GM19328 (cell line): ENCODE data around the gene WSB2.
"Not testable (repeated sequence)": the region's sequence is repeated elsewhere in the genome, so short reads cannot be mapped to it uniquely, and the experiment has no call there.

Experiments
- ATAC-seq: cut with Tn5 transposase; IDR thresholded peaks from one replicate; pipeline ENCODE4 v1.9.1; 2021; ENCODE audit warnings: mild to moderate bottlenecking, moderate library complexity; ENCODE audit not compliant: unreplicated experiment

Gene WSB2

DNA sequence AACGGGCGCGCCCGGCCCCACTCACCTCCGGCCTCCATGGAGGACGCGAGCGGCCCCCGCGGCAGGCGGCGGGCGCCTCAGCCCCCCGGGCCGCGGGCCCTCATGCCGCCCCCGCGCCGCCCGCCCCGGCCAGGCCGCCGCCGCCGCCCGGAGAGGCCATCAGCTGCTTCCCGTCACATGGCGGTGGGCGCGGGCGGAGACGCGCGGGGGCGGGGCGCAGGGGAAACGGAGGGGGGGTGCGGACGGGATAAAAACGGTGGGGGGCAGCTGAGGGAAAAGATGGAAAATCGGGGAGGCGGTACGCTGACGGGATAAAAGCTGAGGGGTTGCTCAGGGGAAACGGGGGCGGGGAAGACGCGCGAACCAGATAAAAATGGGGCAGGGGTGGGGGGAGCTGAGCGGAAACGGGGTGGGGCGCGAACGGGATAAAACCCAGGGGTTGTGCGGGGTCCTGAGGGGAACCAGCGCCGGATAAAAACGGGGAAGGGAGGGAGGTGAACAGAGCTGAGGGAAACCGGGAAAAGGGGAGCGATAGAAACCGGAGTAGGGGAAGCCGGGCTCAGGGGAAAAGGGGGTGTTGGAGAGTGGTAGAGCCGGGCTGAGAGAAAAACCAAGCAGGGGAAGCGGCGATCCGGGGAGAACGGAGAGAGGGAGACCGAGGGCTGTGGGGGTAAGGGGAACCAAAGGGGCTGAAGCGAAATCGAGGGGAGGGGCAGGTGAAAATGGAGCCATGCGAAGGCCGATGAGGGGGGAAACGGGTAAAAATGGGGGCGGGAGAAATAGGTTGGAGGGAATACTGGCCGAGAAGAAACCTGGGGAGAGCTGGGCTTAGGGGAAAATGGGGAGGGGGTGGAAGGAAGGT lies at the start of gene WSB2:
WSB2 (minus strand) TSS at position 169 of the 862 bp plus-strand sequence; CDS start at position 38, 131 bp downstream.
- ATAC-seq = no peak

DNA sequence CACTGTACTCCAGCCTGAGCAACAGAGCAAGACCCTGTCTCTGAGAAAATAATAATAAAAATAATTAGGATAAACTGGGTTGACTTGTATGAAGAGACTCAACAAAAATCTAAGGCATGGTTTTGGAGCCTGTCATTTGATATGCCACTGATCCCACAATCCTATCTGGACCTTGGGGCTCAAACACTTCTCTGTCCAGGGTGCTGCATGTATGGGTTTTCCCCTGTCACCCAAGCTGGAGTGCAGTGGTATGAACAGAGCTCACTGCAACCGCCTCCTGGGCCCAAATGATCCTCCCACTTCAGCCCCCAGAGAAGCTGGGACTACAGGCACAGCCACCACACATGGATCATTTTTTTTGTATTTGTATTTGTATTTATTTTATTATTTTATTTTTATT lies 48.1 kb upstream of the WSB2 start:
- ATAC-seq = no peak

DNA sequence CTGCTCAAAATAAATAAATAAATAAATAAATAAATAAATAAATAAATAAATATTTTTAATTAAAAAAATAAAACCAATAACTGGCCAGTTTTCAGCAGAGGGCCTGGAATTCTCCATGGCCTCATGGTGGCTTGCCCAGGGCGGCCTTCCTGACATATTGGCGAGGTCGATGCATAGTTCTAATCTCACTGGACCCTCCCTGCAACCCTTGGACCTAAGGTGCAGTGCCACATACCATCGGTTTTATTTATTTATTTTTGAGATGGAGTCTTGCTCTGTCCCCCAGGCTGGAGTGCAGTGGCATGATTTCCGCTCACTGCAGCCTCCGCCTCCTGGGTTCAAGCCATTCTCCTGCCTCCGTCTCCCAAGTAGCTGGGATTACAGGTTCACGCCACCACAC lies 46.7 kb upstream of the WSB2 start:
- ATAC-seq = no peak

DNA sequence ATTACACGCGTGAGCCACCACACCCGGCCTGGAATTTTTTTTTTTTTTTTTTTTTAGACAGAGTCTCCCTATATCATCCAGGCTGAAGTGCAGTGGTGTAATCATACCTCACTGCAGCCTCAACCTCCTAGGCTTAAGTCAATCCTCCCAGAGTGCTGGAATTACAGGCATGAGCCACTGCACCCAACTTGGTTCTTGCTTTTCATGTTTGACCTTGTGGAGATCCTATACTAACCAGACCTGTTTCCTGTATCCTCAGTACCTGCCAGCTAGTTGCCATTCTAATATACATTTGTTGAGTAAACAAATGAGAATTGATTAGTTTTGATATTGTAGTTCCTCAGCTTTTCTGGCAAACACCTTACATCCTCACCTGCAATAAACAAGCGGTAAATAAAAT lies 46.0 kb upstream of the WSB2 start:
- no peak for ATAC-seq

DNA sequence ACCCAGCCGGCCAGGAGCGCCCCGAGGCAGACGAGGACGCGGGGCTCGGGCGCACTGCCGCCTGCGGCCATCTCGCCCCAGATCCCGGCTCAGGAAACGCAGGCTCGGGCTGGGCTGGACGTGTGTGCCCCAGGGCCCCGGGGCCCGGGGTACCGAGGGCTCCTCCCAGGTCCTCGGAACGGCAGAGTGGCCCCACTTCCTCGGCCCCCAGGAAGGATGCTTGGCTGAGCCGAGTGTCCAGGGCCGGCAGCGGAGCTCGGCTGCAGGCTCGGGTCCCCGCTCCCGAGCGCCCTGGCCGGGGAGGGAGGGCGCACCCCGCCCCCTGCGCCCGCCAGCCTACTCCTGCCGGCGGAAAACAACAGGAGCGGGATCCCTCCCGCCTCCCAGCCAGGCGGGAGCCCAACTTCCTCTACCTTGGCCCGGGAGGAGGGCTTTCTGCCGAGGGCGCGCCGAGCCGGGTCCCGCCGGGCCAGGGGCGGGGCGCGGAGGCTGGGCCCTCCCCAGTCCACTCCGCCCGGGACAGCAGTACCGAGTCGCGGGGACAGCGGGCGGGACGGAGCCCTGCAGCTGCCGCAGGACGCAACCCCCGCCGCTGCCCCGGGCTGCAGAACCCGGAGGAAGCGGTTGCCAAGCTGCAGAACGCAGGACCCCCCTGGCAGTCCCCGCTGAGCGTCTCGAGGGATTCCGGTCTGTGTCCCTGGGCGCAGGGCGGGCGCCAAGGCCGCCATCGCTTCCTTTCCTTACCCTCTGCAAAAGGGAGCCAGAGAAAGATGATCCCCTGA lies 42.8 kb upstream of the WSB2 start, which contains the start of gene VSIG10:
VSIG10 (minus strand) TSS at position 411 of the 782 bp plus-strand sequence; CDS start at position 71, 340 bp downstream.
- no peak for ATAC-seq

DNA sequence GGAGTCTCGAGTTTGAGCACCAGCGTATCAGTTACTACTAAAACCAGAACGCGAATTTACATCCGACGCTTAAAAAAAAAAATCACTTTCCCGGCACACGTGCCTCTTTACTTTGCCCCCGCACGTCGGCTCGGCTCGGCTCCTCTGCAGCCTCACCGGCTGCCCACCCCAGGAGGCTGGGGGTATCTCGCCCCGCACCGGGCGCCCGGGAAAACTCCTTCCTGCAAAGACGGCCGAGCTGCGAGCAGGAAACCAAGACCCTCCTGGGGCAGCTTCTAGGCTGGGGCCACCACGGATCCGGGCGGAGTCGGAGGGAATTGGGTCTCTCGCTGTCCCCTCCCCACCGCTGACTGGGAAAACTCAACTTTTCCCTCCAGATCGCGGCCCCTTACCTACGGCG lies 42.2 kb upstream of the WSB2 start:
- ATAC-seq = no peak

DNA sequence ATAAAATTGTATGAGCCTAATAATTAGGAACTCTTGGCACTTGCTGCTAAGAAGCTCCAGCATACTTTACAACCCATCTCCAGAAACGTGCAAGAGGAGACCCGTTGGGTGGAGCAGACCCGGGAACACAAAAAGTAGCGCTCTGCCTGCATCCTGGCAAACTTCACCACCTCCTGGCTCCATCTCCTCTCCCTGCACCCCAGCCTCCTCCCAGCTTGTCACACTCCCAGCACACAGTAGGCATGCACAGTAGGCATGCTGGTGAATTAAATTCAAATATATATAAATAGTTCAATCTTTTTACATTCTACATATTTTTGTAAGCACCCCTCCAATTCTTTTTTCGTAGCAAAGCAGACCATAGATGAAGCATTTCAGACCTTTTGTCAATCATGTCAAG lies 41.6 kb upstream of the WSB2 start:
- no peak for ATAC-seq

DNA sequence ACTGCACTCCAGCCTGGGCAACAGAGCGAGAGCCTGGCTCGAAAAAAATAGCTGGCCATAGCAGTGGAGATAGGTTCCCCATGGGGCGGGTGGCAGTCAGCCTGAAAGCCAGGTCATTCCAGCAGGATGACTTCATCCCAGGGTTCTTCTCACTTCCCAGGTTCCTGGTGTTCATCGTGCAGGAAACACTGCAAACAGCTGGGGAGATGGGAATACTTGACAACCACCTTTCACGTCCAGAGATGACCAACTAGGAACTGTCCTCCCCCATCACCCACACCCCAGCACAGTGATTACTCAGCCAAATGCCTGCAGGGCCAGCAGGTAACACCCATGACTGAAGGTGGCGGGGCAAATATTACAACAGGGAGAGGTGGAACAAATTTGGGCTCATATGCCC lies 41.1 kb upstream of the WSB2 start:
- no peak for ATAC-seq

DNA sequence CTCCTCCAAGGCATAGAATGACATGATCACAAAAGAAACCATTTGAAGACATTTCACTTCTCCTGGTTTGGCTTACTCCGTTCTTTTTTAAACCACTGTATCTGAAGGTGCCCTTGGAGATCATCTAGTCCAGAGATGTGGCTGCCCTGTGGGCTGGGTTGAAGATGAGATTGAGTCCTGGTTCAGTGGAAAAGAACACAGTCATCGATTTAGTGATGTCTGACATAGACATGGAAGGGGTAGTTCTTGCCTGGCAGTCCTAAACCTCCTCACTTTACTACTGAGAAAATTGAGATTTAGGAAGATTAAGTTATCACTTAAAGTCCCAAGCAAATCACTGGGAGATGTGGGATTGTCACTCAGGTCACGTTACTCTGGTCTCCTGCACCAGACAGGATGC lies 40.1 kb upstream of the WSB2 start:
- no peak for ATAC-seq

DNA sequence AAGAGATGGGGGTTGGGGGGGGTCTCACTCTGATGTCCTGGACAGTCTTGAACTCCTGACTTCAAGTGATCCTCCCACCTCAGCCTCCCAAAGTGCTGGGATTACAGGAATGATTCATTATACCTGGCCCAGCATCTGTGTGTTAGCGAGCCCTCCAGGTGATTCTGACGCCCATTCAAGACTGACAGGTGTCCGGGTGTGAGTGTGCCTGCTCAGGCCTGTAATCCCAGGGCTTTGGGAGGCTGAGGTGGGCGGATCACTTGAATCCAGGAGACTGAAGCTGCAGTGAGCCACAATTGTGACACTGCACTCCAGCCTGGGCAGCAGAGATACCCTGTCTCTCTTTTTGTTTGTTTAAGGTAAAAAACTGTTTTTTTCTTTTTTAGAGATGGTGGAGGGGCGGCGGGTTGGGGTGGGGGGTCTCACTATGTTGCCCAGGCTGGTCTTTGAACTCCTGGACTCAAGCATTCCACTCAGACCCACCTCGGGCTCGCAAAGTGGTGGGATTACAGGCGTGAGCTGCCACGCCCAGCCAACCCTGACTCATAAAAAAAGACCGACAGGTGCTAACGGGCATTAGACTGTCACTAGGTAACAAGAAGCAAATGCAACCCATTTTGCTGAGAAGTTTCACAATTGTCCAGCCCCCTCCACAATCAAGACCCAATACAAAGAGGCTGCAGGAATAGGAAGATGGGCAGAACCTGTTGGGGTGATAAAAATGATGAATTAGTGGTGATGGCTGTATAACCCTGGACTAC lies 38.1 kb upstream of the WSB2 start:
- ATAC-seq = no peak

DNA sequence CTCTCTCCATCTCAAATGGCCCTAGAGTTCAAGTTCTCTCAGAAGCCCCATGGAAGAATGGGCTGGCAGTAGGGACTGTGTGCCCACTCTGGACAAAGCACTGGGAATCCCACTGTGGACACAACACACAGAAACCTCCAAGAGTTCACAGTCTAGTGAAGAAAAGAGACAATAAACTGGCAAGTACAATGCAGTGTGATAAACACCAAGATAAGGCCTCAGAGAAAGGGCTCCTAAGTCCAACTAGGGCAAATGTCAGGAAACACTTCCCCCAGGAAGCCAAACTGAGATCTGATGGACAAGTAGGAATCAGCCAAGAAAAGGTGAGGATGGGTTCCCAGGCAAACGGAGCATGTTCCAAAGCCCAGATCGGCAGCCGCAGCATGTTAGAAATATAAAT lies 37.4 kb upstream of the WSB2 start:
- ATAC-seq = no peak

DNA sequence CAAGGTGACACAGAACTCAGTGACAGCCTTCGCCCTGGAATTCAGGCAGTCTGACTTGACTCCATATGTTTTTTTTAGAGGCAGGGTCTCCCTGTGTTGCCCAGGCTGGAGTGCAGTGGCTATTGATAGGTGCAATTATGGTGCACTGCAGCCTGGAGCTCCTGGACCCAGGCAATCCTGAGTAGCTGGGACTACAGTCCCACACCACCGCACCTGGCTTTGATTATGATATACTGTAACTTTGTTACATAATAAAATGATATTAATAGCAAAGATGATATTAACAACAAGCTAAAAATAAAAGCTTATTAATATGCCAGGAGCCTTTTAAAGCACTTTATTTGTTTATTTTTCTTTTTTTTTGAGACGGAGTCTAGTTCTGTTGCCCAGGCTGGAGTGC lies 33.1 kb upstream of the WSB2 start:
- no peak for ATAC-seq

DNA sequence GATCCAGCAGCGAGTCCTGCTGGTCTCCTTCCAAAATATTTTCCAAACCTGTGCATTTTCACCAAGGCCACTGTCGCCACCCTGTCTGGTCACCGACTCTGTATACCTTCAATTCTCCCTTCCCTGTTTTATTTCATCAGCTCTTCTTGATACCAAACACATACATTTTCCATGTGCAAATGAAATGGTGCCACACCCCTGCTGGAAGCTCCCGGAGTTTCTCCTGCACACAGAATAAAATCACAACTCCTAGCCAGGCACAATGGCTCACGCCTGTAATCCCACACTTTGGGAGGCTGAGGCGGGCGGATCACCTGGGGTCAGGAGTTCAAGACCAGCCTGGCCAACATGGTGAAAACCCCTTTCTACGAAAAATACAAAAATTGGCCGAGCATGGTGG lies 28.8 kb upstream of the WSB2 start:
- no peak for ATAC-seq

DNA sequence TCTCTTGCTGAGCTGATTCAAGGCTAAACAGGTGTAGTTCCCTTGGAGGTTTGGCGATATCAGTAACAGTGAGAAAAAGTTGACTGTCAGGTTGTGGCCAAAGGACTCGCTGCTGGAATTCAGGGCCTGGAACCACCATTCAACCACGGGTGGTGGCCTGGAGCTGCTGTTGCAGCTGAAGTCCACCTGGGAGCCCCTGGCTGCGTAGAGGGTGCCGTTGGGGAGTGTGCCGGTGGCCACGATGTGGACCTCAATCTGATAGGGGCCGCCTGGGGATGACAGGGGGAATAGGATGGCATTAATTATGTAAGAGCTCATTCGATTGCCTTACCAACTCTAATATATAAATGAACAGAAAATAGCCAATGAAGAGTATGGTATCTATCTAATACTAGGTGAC lies 21.2 kb upstream of the WSB2 start:
- no peak for ATAC-seq

DNA sequence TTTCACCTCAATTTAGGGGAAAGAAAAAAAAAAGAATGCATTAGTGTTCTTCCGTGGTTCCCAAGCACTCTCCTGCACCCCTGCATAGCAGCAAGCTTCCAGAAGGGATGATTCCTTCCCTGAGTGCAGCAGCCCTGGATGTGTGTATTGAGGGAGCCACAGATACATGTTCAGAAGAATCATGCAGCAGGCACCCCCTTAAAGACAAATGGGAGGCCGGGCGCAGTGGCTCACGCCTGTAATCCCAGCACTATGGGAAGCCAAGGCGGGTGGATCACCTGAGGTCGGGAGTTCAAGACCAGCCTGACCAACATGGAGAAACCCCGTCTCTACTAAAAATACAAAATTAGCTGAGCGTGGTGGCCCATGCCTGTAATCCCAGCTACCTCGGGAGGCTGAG lies 20.5 kb upstream of the WSB2 start:
- ATAC-seq = not testable (repeated sequence)

DNA sequence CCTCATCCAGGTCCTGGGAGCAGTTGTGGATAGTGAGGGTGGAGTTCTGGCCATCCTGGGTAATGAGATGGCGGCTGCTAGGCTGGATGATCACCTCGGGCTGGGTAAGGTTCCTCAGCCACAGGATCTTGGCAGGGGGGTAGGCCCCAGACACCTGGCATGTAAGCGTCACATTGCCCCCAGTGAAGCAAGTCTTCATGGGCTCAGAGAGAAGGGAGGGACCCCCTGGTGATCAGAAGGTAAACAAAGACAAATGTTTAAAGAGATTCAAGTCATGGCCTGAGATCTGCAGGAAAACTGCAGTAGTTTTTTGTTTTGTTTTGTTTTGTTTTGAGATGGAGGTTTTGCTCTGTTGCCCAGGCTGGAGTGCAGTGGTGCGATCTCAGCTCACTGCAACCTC lies 12.8 kb upstream of the WSB2 start:
- no peak for ATAC-seq

DNA sequence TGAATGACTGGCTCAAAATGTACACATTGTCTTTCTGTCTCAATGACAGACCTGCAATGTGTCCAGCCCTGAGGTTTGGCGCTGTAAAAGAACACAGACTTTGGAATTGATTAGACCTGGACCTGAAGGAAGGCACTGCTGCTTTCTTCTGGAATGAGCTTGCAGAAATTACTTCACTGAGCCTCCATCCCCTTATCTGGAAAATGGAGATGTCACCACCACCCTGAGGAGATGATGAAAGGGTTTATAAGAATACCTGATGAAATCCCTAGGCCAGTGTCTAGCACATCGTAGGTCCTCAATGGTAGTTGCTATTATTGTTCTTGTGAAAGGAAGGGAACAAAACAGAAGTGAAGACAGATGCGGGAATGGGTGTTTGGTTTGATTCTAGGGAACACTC lies 9.7 kb upstream of the WSB2 start:
- ATAC-seq = no peak

DNA sequence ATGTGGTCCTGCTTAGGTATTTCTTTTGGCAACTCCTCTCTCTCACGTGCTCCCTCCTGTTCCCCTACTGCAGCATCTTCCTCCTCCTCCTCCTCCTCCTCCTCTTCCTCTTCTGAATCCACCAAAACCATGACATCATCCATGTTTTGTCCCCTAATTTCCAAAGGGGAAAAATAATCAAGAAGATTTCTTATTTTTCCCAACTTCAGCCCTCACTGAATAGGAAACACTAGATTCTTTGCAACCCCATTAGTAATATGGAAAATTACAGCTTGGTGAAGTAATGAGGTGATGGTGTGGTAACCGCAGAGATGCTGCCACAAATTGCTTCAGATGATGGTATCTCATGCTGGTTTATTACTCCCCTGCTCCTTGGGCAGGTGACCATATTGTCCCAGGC lies 7.5 kb upstream of the WSB2 start:
- no peak for ATAC-seq

DNA sequence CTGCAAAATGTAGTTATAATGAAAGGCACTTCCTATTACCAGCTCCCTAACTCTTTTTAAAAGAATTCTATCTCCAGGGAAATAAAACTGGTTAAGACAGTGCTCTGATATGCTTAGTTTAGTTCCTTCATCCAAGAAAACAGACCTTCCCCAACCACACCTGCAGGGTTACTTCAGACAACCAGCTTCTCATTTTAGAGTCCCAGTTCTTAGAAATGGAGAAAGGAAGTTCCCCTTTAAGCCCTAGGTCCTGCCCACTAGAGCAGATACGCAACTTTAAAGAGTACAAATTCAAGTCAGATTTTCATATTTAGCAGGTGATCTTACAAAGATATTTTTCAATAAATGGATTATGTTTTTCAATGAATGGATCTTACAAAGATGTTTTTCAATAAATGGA lies 4.4 kb upstream of the WSB2 start:
- ATAC-seq = no peak

DNA sequence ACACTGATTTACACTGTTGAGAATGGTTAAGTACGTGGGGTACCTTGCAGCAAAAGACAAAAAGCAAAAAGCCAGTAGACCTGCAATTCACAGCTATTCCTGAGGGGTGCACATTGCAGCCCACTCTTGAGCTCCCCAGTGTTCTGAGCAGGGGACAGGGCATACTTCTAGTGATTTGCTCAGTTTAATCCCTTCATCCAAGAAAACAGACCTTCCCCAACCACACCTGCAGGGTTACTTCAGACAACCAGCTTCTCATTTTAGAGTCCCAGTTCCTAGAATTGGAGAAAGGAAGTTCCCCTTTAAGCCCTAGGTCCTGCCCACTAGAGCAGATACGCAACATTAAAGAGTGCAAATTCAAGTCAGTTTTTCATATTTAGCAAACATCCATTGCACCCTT lies 3.6 kb upstream of the WSB2 start:
- ATAC-seq = no peak

DNA sequence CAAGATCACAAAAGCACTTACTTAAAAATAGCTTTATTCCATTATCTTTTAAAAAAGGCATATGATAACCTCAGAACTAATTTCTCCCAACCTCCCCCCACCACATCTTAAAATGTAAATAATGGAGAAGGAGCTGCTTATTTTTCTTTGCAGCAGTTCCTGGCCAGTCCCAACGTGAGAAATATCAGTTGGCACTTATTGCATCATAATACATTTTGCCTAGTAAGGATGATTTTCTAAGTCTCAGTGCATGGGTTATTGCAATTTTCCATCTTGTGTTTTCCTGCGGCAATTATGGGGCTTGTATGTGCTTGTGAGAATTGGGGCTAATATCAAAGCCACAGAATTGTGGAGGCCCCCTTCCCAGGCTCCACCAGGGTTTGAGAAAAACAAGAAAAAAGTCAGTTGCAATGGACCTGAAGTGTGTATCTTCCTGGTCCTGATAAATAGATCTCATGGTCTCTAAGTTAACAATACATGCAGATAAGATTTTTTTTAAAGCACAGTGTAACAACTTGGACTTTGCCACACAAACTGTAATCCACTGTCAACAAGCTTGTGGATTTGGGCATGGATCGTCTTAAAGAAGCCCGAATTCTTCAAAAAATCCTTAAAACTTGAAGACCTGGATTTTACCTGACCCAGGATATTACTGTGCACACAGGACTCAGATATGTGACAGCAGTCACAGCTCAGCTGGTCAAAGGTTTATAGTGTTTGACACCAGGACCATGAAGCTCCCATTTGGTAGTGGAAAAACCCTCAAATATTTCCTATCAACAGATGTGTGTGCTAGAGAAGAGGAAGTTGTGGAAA lies 2.8 kb upstream of the WSB2 start:
- ATAC-seq = no peak
